IPS-15b (cell line): ENCODE data around the gene LACRT.
"Not testable (repeated sequence)": the region's sequence is repeated elsewhere in the genome, so short reads cannot be mapped to it uniquely, and the experiment has no call there.

Experiments
- H3K27me3 ChIP-seq: one replicate; pipeline ENCODE4 v1.6.1; 2013; ENCODE audit warnings: low read length; ENCODE audit not compliant: control insufficient read depth, insufficient read depth
- H3K36me3 ChIP-seq: one replicate; pipeline ENCODE4 v1.6.1; 2013; ENCODE audit warnings: low read length; ENCODE audit not compliant: control insufficient read depth, insufficient read depth
- H3K4me1 ChIP-seq: one replicate; pipeline ENCODE4 v1.6.1; 2013; ENCODE audit warnings: mild to moderate bottlenecking, low read length; ENCODE audit not compliant: control insufficient read depth, insufficient read depth
- H3K4me3 ChIP-seq: one replicate; pipeline ENCODE4 v1.5.1; 2013; ENCODE audit warnings: low read depth, low read length
- H3K9ac ChIP-seq: one replicate; pipeline ENCODE4 v1.6.1; 2013; ENCODE audit warnings: low read depth, mild to moderate bottlenecking, low read length
- H3K9me3 ChIP-seq: one replicate; pipeline ENCODE4 v1.6.1; 2013; ENCODE audit warnings: mild to moderate bottlenecking, low read length; ENCODE audit not compliant: control insufficient read depth, insufficient read depth

The LACRT gene

DNA sequence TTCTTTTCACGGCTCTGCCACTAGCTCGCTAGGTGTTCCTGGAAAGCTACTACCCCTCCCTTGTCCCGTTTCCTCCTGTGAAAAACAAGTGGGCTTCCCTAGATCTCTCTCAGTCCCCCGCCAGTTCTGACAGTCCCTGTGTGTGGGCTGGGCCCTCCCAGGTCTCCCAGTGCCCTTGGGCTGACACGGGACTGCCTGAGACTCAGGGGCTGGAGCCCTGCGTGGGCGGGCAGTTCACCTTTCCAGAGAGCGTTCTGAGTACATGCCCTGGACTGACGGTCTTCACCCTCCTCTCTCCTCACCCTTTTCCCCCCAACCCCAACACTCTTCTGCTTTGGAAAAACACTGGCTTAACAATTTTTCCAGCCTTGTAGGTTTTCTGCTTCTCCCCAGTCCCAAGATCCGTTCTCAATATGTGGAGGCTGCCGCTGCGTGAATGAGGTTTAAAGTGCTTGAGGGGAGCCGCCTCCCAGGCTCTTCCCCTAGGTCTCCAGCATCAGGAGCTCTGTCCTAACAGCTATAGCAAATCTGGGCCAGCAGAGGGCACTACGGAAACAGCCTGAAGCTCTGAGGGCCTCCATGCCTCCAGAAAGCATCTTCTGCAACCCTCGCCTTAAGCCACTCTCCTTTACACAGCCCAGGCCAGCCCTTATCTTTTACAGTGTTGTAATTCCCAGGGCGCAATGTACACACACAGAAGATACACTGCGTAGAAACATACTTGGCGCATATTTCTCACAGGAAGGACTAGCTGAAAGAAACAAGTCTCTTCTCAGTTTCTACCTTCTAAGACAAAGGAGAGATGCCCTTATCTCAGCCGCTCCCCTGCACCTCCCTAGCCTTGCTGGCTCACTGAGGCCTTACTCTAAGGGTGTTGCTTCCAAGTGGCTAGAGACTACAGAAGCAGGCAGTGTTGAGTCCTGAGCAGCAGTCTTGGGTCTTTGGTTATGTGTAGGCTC, 23.9 kb upstream of the LACRT start:
- Histone ChIP-seq H3K27me3 (peaks cover 7% of the 10 kb centered on the region), H3K4me1 (no peaks in the 10 kb centered on the region), H3K9me3 (no peaks in the 10 kb centered on the region), H3K36me3 (no peaks in the 10 kb centered on the region), H3K4me3 (peak overlapping the region; percentile 36), H3K9ac (no peak overlapping the region)

DNA sequence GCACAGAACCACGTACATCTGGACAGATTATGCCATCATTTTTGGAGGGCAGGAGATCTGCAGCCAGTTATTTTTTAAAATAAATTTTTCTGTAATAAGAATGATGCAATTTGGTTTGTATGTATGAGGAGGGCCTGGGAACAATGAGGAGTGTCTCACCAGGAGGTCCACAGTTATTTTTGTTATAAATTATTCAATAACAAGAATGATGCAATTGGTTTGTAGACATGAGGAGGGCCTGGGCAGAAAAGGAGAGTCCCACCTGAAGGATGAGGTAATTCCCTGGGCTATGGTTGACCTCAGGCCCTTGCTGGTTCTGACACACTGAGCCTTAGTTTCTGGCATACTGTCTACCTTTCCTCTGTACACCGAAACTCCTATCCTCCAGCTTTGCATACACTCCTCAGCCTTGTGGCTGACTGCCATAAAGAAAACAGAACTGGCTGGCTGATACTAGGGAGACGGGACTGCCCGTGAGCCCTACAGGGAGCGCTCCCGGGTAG, 22.5 kb upstream of the LACRT start:
- Histone ChIP-seq H3K4me3 (no peak overlapping the region), H3K27me3 (peaks cover 9% of the 10 kb centered on the region), H3K36me3 (no peaks in the 10 kb centered on the region), H3K9me3 (no peaks in the 10 kb centered on the region), H3K9ac (no peak overlapping the region), H3K4me1 (no peaks in the 10 kb centered on the region)

DNA sequence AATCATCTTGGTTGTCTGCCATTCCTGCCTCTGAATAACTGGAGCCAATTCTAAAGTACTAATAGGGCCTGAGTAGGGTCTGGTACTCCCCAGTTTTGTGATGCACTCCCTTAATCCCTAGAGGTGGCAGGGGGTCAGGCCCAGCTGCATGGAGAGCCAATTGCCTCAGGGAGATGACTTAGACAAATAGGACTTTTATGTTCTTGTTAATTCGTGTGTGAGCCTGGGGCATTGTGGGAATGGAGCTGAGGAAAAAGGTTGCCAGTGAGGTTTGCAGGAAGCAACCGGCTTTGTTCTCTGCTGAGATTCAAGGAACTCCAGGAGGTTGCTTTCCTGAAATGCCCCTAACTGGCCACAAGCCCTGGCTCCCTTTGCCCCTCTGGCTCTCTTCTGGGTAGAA, 20.2 kb upstream of the LACRT start:
- Histone ChIP-seq H3K36me3 (no peaks in the 10 kb centered on the region), H3K9me3 (no peaks in the 10 kb centered on the region), H3K4me3 (no peak overlapping the region), H3K27me3 (peaks cover 11% of the 10 kb centered on the region), H3K4me1 (no peaks in the 10 kb centered on the region), H3K9ac (no peak overlapping the region)

DNA sequence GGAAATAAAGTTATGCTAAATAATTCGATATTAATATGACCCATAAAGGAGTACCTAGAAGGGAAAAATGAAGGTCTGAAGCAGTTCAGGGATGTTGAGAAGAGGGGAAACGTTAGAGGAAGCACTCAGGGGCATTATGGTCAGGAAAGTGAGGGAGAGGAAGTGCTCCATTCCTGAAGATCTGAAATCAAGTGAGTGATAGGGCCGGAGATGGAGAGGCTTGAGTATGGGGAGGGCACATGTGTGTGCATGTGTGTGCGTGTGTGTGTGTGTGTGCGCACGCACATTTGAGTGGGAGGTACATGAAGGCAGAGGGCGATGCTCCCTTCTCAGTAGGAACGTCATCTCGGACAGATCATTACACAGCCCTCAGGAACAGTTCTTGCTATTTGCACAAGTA, 18.3 kb upstream of the LACRT start:
- H3K9ac ChIP-seq = no peak overlapping the region
- no peaks in the 10 kb centered on the region for H3K9me3 ChIP-seq
- H3K27me3 ChIP-seq = peaks cover 12% of the 10 kb centered on the region
- no peaks in the 10 kb centered on the region for H3K36me3 ChIP-seq
- H3K4me1 ChIP-seq = no peaks in the 10 kb centered on the region
- no peak overlapping the region for H3K4me3 ChIP-seq

DNA sequence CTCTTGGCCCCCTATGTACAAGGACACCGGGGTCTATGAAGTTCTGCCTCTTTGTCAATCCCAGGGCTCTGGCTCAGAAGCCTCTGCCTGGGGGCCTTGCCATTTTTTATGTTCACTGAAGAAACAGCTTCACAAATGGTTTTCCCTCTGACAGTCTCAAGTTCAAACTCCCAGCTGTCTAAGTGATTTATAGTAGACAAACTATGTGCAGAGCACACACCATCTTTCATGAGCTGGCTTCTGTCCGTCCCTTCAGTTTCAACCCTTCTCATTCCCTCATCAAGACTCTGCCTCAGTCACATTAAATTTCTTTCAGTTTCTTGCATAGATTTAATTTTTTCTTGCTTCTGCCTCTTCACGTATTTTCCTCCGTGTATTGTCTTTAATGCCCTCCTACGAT, 16.2 kb upstream of the LACRT start:
- H3K4me3 ChIP-seq = no peak overlapping the region
- H3K9ac ChIP-seq = no peak overlapping the region
- H3K4me1 ChIP-seq = no peaks in the 10 kb centered on the region
- H3K9me3 ChIP-seq = no peaks in the 10 kb centered on the region
- peaks cover 7% of the 10 kb centered on the region for H3K27me3 ChIP-seq
- no peaks in the 10 kb centered on the region for H3K36me3 ChIP-seq

- H3K27me3 ChIP-seq = peaks cover 10% of the 10 kb centered on the region
Observed at GRCh38 chr12:54650409-54650808, 15.7 kb upstream of the LACRT start.

DNA sequence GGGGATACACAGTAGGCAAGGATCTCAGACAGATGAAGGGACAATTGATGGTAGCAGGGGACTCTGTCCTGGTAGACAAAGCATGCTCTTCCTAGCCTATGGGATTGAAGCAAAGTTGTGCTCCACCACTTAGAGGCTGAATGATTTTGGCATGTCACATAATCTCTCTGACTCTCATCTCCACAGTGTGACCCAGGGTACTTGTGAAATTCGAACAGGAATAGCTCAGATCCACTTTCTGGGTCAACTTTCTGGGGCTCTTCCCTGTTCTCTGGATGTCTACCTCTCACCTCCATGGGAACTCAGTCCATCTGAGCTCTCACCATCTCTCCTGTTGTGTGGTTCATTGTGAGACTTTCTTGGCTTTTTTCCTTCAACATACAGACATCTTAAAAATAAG, 15.1 kb upstream of the LACRT start:
- Histone ChIP-seq H3K4me3 (no peak overlapping the region), H3K36me3 (no peaks in the 10 kb centered on the region), H3K9ac (no peak overlapping the region), H3K4me1 (no peaks in the 10 kb centered on the region), H3K9me3 (no peaks in the 10 kb centered on the region), H3K27me3 (peaks cover 10% of the 10 kb centered on the region)

More at GRCh38 chr12:54650409-54650808, 15.7 kb upstream of the LACRT start:
- Histone ChIP-seq H3K4me3 (no peak overlapping the region), H3K9me3 (no peaks in the 10 kb centered on the region), H3K4me1 (no peaks in the 10 kb centered on the region), H3K36me3 (no peaks in the 10 kb centered on the region), H3K9ac (no peak overlapping the region)

DNA sequence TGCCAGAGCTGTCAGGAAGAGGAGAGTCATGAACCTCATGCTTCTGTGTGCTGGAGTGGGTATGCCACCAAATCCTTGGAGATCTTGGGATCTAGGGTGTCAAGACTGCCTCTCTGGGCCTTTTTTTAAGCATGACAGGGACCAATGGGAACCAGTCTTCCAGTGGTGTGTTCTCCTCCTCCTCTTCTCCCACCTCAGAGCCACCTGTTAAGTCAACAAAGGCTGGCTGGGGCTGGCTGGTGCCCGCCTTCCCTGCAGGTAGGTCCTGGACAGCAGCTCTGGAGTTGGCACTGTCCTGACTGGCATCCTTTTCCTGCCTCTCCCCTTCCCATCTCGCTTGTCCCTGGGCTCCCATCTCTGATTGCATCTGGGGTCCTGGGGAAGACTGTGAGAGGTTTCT, 13.6 kb upstream of the LACRT start, which contains the start of gene DCD:
TSS of gene DCD (minus strand) at position 101 of the 400 bp plus-strand sequence. CDS start at position 39, 62 bp downstream.
- H3K4me3 ChIP-seq = no peak within 1 kb of the TSS
- no peaks in the 10 kb centered on the region for H3K4me1 ChIP-seq
- no peaks in the 10 kb centered on the region for H3K9me3 ChIP-seq
- peaks cover 10% of the 10 kb centered on the region for H3K27me3 ChIP-seq
- no peak within 1 kb of the TSS for H3K9ac ChIP-seq
- H3K36me3 ChIP-seq = no peaks in the 10 kb centered on the region

GRCh38 chr12:54641554-54641953, 6.9 kb upstream of the LACRT start:
- Histone ChIP-seq H3K27me3 (peaks cover 3% of the 10 kb centered on the region), H3K4me1 (no peaks in the 10 kb centered on the region), H3K4me3 (no peak overlapping the region), H3K9me3 (no peaks in the 10 kb centered on the region), H3K9ac (no peak overlapping the region), H3K36me3 (no peaks in the 10 kb centered on the region)

GRCh38 chr12:54641089-54641488, 6.4 kb upstream of the LACRT start:
- H3K9me3 ChIP-seq = no peaks in the 10 kb centered on the region
- H3K4me1 ChIP-seq = no peaks in the 10 kb centered on the region
- H3K36me3 ChIP-seq = no peaks in the 10 kb centered on the region
- H3K4me3 ChIP-seq = no peak overlapping the region
- peaks cover 3% of the 10 kb centered on the region for H3K27me3 ChIP-seq
- H3K9ac ChIP-seq = no peak overlapping the region

- H3K36me3 ChIP-seq, H3K4me3 ChIP-seq, H3K27me3 ChIP-seq, H3K9me3 ChIP-seq, H3K4me1 ChIP-seq, H3K9ac ChIP-seq: not testable (repeated sequence)
Observed at GRCh38 chr12:54639112-54639511, 4.4 kb upstream of the LACRT start.
